ENCODE data around the gene TBC1D16. TPM values are rescaled to one million over a fixed set of nuclear protein-coding genes. Genes with fewer than 3 reads are reported as not detected.

Gene TBC1D16
- total RNA-seq, 1 experiment from 2014 or later = 96.1 TPM

DNA sequence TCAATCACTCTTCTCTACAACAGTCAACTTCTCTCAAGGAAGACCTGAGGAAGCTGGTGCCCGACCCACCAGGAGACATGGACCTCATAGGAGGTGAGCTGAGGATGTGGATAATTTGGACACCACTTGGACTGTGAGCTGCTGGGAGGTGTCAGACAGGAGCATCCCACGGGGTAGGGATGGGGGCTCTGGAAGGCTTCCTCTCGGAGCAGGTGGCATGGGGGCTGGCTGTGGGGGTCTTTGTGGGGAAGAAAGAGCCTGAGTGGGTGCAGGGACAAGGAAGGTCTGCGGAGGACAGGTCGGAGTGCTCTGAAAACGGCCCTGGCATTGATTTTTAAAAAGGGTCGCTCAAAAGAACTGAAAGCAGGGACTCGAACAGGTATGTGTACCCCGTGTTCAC, 64.0 kb downstream of the TBC1D16 start (continued):
- no peak for TF ChIP-seq ZNF263 (CRISPR knock-in tag; IDR thresholded peaks at IDR 0.05; ENCODE audit: low read depth)
- TF ChIP-seq, protein P1, sequence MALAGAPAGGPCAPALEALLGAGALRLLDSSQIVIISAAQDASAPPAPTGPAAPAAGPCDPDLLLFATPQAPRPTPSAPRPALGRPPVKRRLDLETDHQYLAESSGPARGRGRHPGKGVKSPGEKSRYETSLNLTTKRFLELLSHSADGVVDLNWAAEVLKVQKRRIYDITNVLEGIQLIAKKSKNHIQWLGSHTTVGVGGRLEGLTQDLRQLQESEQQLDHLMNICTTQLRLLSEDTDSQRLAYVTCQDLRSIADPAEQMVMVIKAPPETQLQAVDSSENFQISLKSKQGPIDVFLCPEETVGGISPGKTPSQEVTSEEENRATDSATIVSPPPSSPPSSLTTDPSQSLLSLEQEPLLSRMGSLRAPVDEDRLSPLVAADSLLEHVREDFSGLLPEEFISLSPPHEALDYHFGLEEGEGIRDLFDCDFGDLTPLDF (CRISPR knock-in tag; IDR thresholded peaks at IDR 0.05) = no peak
- no peak for TF ChIP-seq RELA (CRISPR knock-in tag; IDR thresholded peaks at IDR 0.05; ENCODE audit: borderline replicate concordance)
- no peak for TF ChIP-seq MYBL2 (CRISPR knock-in tag; IDR thresholded peaks at IDR 0.05)
- TF ChIP-seq MXD4 (CRISPR knock-in tag; IDR thresholded peaks at IDR 0.05; ENCODE audit: borderline replicate concordance) = no peak

- Mint-ChIP-seq H3K27ac (no peak overlapping the region), H3K27me3 (ENCODE audit: low read depth) (no peaks in the 10 kb centered on the region), H3K36me3 (peaks cover 8% of the 10 kb centered on the region), H3K4me3 (no peak overlapping the region), H3K4me1 (peaks cover 27% of the 10 kb centered on the region), H3K9me3 (no peaks in the 10 kb centered on the region)
- ChIA-PET CTCF (interaction anchor here (0.5 to 2.9 kb wide), 61 partner anchors 9 to 352 kb away, joined by 3 to 71 read pairs (median 4); partner anchors contain the start of genes CBX4, CBX8 and GAA), POLR2A (interaction anchor here (0.6 to 1.4 kb wide), 3 partner anchors 39 to 203 kb away, joined by 3 to 5 read pairs (median 4); no protein-coding TSS in a partner anchor)
- no peak for TF ChIP-seq OVOL2 (CRISPR knock-in tag; IDR thresholded peaks at IDR 0.05; ENCODE audit: borderline replicate concordance)
- TF ChIP-seq, protein P2, sequence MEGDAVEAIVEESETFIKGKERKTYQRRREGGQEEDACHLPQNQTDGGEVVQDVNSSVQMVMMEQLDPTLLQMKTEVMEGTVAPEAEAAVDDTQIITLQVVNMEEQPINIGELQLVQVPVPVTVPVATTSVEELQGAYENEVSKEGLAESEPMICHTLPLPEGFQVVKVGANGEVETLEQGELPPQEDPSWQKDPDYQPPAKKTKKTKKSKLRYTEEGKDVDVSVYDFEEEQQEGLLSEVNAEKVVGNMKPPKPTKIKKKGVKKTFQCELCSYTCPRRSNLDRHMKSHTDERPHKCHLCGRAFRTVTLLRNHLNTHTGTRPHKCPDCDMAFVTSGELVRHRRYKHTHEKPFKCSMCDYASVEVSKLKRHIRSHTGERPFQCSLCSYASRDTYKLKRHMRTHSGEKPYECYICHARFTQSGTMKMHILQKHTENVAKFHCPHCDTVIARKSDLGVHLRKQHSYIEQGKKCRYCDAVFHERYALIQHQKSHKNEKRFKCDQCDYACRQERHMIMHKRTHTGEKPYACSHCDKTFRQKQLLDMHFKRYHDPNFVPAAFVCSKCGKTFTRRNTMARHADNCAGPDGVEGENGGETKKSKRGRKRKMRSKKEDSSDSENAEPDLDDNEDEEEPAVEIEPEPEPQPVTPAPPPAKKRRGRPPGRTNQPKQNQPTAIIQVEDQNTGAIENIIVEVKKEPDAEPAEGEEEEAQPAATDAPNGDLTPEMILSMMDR (IDR thresholded peaks at IDR 0.05) = peak; percentile 75
- peak; percentile 58 for ATAC-seq
- DNase-seq (ENCODE audit: low spot score) = peak; percentile 66
Observed at GRCh38 chr17:79970576-79971068, 65.0 kb downstream of the TBC1D16 start.

- Mint-ChIP-seq H3K27ac (no peak overlapping the region), H3K4me1 (peaks cover 24% of the 10 kb centered on the region), H3K27me3 (ENCODE audit: low read depth) (no peaks in the 10 kb centered on the region), H3K4me3 (no peak overlapping the region), H3K9me3 (no peaks in the 10 kb centered on the region), H3K36me3 (peaks cover 8% of the 10 kb centered on the region)
- ChIA-PET CTCF (interaction anchor here (0.5 to 2.9 kb wide), 57 partner anchors 9 to 261 kb away, joined by 3 to 71 read pairs (median 4); partner anchors contain the start of genes CBX4, CBX8 and GAA), POLR2A (interaction anchor here (1.4 kb wide), 1 partner anchor 39 kb away, joined by 5 read pairs; no protein-coding TSS in a partner anchor)
- ATAC-seq (no peak), DNase-seq (ENCODE audit: low spot score) (no peak)
- TF ChIP-seq NR3C1 (CRISPR knock-in tag; conservative IDR thresholded peaks at IDR 0.05; ENCODE audit: low read depth) = no peak
- TF ChIP-seq, protein P3, sequence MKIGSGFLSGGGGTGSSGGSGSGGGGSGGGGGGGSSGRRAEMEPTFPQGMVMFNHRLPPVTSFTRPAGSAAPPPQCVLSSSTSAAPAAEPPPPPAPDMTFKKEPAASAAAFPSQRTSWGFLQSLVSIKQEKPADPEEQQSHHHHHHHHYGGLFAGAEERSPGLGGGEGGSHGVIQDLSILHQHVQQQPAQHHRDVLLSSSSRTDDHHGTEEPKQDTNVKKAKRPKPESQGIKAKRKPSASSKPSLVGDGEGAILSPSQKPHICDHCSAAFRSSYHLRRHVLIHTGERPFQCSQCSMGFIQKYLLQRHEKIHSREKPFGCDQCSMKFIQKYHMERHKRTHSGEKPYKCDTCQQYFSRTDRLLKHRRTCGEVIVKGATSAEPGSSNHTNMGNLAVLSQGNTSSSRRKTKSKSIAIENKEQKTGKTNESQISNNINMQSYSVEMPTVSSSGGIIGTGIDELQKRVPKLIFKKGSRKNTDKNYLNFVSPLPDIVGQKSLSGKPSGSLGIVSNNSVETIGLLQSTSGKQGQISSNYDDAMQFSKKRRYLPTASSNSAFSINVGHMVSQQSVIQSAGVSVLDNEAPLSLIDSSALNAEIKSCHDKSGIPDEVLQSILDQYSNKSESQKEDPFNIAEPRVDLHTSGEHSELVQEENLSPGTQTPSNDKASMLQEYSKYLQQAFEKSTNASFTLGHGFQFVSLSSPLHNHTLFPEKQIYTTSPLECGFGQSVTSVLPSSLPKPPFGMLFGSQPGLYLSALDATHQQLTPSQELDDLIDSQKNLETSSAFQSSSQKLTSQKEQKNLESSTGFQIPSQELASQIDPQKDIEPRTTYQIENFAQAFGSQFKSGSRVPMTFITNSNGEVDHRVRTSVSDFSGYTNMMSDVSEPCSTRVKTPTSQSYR (CRISPR knock-in tag; IDR thresholded peaks at IDR 0.05) = no peak
- no peak for TF ChIP-seq ATF1 (CRISPR knock-in tag; IDR thresholded peaks at IDR 0.05)
- TF ChIP-seq TCF7 (CRISPR knock-in tag; IDR thresholded peaks at IDR 0.05; ENCODE audit: low read depth) = no peak
- no peak for TF ChIP-seq MXD4 (CRISPR knock-in tag; IDR thresholded peaks at IDR 0.05; ENCODE audit: borderline replicate concordance)
- TF ChIP-seq TEAD1 (CRISPR knock-in tag; IDR thresholded peaks at IDR 0.05) = no peak
Observed at GRCh38 chr17:79969906-79970305, 65.8 kb downstream of the TBC1D16 start.

- Mint-ChIP-seq H3K4me1 (peaks cover 19% of the 10 kb centered on the region), H3K27ac (no peak overlapping the region), H3K27me3 (ENCODE audit: low read depth) (no peaks in the 10 kb centered on the region; the same call in 1 of the 2 replicates), H3K9me3 (peaks cover 5% of the 10 kb centered on the region), H3K4me3 (no peak overlapping the region), H3K36me3 (peaks cover 20% of the 10 kb centered on the region)
- ATAC-seq (no peak), DNase-seq (ENCODE audit: low spot score) (no peak)
- ChIA-PET CTCF (interaction anchor here (0.6 to 1.3 kb wide), 4 partner anchors 15 to 113 kb away, joined by 3 to 4 read pairs (median 3); no protein-coding TSS in a partner anchor), POLR2A (interaction anchor here (0.6 kb wide), 1 partner anchor 22 kb away, joined by 3 read pairs; no protein-coding TSS in a partner anchor)
- TF ChIP-seq NR1H2 (CRISPR knock-in tag; IDR thresholded peaks at IDR 0.05) (no peak), ZNF416 (CRISPR knock-in tag; IDR thresholded peaks at IDR 0.05) (no peak), GRHL2 (CRISPR knock-in tag; IDR thresholded peaks at IDR 0.05; ENCODE audit: insufficient replicate concordance, severe bottlenecking) (no peak), SOX15 (CRISPR knock-in tag; IDR thresholded peaks at IDR 0.05) (no peak), CREM (CRISPR knock-in tag; IDR thresholded peaks at IDR 0.05) (no peak), TCF7 (CRISPR knock-in tag; IDR thresholded peaks at IDR 0.05; ENCODE audit: low read depth) (no peak), ZNF396 (CRISPR knock-in tag; IDR thresholded peaks at IDR 0.05; ENCODE audit: borderline replicate concordance) (no peak), GTF2I (CRISPR knock-in tag; conservative IDR thresholded peaks at IDR 0.05) (no peak), PRRX2 (CRISPR knock-in tag; IDR thresholded peaks at IDR 0.05) (no peak)
- TF ChIP-seq, protein P4, sequence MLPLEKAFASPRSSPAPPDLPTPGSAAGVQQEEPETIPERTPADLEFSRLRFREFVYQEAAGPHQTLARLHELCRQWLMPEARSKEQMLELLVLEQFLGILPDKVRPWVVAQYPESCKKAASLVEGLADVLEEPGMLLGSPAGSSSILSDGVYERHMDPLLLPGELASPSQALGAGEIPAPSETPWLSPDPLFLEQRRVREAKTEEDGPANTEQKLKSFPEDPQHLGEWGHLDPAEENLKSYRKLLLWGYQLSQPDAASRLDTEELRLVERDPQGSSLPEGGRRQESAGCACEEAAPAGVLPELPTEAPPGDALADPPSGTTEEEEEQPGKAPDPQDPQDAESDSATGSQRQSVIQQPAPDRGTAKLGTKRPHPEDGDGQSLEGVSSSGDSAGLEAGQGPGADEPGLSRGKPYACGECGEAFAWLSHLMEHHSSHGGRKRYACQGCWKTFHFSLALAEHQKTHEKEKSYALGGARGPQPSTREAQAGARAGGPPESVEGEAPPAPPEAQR (CRISPR knock-in tag; IDR thresholded peaks at IDR 0.05) = no peak
- TF ChIP-seq, protein P5, sequence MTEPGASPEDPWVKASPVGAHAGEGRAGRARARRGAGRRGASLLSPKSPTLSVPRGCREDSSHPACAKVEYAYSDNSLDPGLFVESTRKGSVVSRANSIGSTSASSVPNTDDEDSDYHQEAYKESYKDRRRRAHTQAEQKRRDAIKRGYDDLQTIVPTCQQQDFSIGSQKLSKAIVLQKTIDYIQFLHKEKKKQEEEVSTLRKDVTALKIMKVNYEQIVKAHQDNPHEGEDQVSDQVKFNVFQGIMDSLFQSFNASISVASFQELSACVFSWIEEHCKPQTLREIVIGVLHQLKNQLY (CRISPR knock-in tag; IDR thresholded peaks at IDR 0.05) = no peak
Observed at GRCh38 chr17:79968116-79968515, 67.6 kb downstream of the TBC1D16 start.
